K562 (cell line): Measurements from ENCODE around the gene MYOM1. TPM values are rescaled to one million over a fixed set of nuclear protein-coding genes. Genes with fewer than 3 reads are reported as not detected.

Experiments used
- ATAC-seq: fragments of 200-7000 bp; cut with Tn5 transposase; 3 replicates; pipeline ENCODE4 v1.9.1; 2020; ENCODE audit warnings: moderate library complexity
- BruUV-seq: library from RNA; stranded (reverse); fragments of 400-500 nt; replicated peaks from 2 replicates; lab custom pipeline; 2021; lab: Mats Ljungman, UMichigan
- CTCF ChIA-PET: fragments of 300-600 bp; formaldehyde crosslinking; extraction: SDS; loops from one replicate; lab custom pipeline; 2021; ENCODE audit warnings: low intra/inter-chr PET ratio; lab: Yijun Ruan, JAX
- POLR2A ChIA-PET: fragments of 300-600, 350-650 bp; sonication (Branson Sonifier 250); formaldehyde crosslinking; extraction: SDS; loops from one replicate; lab custom pipeline; 2021; ENCODE audit warnings: antibody characterized with exemption, inconsistent platforms; lab: Yijun Ruan, JAX
- DNase-seq, 4 experiments: peaks; one replicate each; pipeline versions ENCODE4 v3.0.0 to v3.0.0-alpha.2; 2011 to 2018; ENCODE audit warnings: low spot score in 3 of 4, mixed read lengths in 3 of 4; ENCODE audit errors: extremely low read depth in 1 of 4
- FAIRE-seq: peaks from 2 replicates; lab custom pipeline; 2011; peaks lifted over from hg19 to GRCh38; lab: Jason Lieb, UNC
- H2AFZ ChIP-seq: 2 replicates; pipeline ENCODE4 v1.6.0; 2011; ENCODE audit warnings: low read depth, low read length, control low read depth, inconsistent platforms
- H3K27ac ChIP-seq: fragments of 200-600 bp; 3 replicates; pipeline ENCODE4 v1.8.0; 2011; ENCODE audit warnings: low read depth, mild to moderate bottlenecking, control low read depth, inconsistent platforms, low read length, moderate library complexity, mixed read lengths; ENCODE audit errors: extremely low read depth
- H3K27me3 ChIP-seq, 2 experiments: fragments of 300-600 bp in 1 of 2; 2 replicates in 1 of 2; 3 replicates in 1 of 2; pipeline versions ENCODE4 v1.6.0 to v1.8.0; 2011; ENCODE audit warnings: inconsistent platforms in 2 of 2, low read length in 2 of 2, mild to moderate bottlenecking in 1 of 2, mixed read lengths in 1 of 2, moderate library complexity in 1 of 2; ENCODE audit not compliant: control insufficient read depth in 2 of 2, insufficient read depth in 2 of 2
- H3K36me3 ChIP-seq: fragments of 300-600 bp; 3 replicates; pipeline ENCODE4 v1.8.0; 2011; ENCODE audit warnings: mild to moderate bottlenecking, low read length, inconsistent platforms; ENCODE audit not compliant: control insufficient read depth, insufficient read depth
- H3K4me1 ChIP-seq, 2 experiments: fragments of 200-600 bp in 1 of 2; replicated peaks in 1 of 2; 2 replicates in 1 of 2; 3 replicates in 1 of 2; pipeline versions ENCODE4 v1.5.1 to v1.8.0; 2011; ENCODE audit warnings: inconsistent platforms in 2 of 2, low read length in 2 of 2, mild to moderate bottlenecking in 1 of 2, mixed read lengths in 1 of 2, moderate library complexity in 1 of 2; ENCODE audit not compliant: control insufficient read depth in 2 of 2, insufficient read depth in 2 of 2
- H3K4me2 ChIP-seq: 2 replicates; pipeline ENCODE4 v1.6.1; 2011; ENCODE audit warnings: low read length, control low read depth, inconsistent platforms, mixed read lengths; ENCODE audit not compliant: insufficient read depth
- H3K4me3 ChIP-seq: fragments of 200-600 bp; sonication (generic), shearing (Covaris generic); 2 replicates; pipeline ENCODE4 v1.5.1; 2016; ENCODE audit warnings: control low read depth, inconsistent platforms
- H3K79me2 ChIP-seq: fragments of 200-600 bp; 3 replicates; pipeline ENCODE4 v1.8.0; 2011; ENCODE audit warnings: low read length, inconsistent platforms; ENCODE audit not compliant: control insufficient read depth, insufficient read depth
- H3K9ac ChIP-seq, 2 experiments: 2 replicates each; pipeline versions ENCODE4 v1.6.0 to v1.6.1; 2011; ENCODE audit warnings: low read depth in 2 of 2, low read length in 2 of 2, control low read depth in 1 of 2, inconsistent platforms in 1 of 2, mild to moderate bottlenecking in 1 of 2, mixed read lengths in 1 of 2; ENCODE audit not compliant: insufficient read depth in 1 of 2
- H3K9me1 ChIP-seq: one replicate; pipeline ENCODE4 v1.6.0; 2011; ENCODE audit warnings: inconsistent platforms, mild to moderate bottlenecking, low read length, moderate library complexity; ENCODE audit not compliant: control insufficient read depth, insufficient read depth
- H3K9me3 ChIP-seq: replicated peaks from 2 replicates; pipeline ENCODE4 v1.5.1; 2011; ENCODE audit warnings: low read depth, low read length, inconsistent platforms; ENCODE audit not compliant: control insufficient read depth, insufficient read depth
- H4K20me1 ChIP-seq: replicated peaks from 2 replicates; pipeline ENCODE4 v1.6.1; 2011; ENCODE audit warnings: low read length, inconsistent platforms, mixed read lengths; ENCODE audit not compliant: control insufficient read depth, insufficient read depth
- GABPB2 ChIP-seq: fragments of 250-450 bp; sonication (Bioruptor Pico); conservative IDR thresholded peaks from 2 replicates; pipeline ENCODE4 v1.5.1; 2021; ENCODE audit warnings: mild to moderate bottlenecking
- HMG20B ChIP-seq: fragments of 250-450 bp; sonication (Bioruptor Pico); IDR thresholded peaks from 2 replicates; pipeline ENCODE4 v1.5.0; 2021; ENCODE audit warnings: mild to moderate bottlenecking
- HMGXB4 ChIP-seq: sonication (generic); formaldehyde crosslinking; IDR thresholded peaks from 2 replicates; pipeline ENCODE4 v1.8.1; 2023; ENCODE audit warnings: mild to moderate bottlenecking, missing genetic modification reagents
- POLR3G ChIP-seq: IDR thresholded peaks from 2 replicates; pipeline ENCODE4 v1.6.1; 2011; ENCODE audit not compliant: insufficient read length, insufficient replicate concordance; ENCODE audit errors: extremely low read depth
- RB1 ChIP-seq: fragments of 450-650 bp; IDR thresholded peaks from 2 replicates; pipeline ENCODE4 v1.6.1; 2017; ENCODE audit warnings: low read depth, mild to moderate bottlenecking
- ZHX1 ChIP-seq: fragments of 150-350 bp; conservative IDR thresholded peaks from 2 replicates; pipeline ENCODE4 v1.6.1; 2014; ENCODE audit warnings: low read length
- ZNF408 ChIP-seq: fragments of 250-450 bp; sonication (Bioruptor Pico); IDR thresholded peaks from 2 replicates; pipeline ENCODE4 v1.4.0; 2020; ENCODE audit warnings: low read depth, mild to moderate bottlenecking, moderate library complexity
- WGBS: fragments of 100-300 bp; shearing (Covaris generic); methylation state at CpG from one replicate; pipeline ENCODE4 v1.1.6; 2016; ENCODE audit warnings: low coverage, mixed read lengths; ENCODE audit not compliant: insufficient coverage; ENCODE audit errors: missing lambda C conversion rate; 5-methylcytosine and 5-hydroxymethylcytosine counted together
- in situ Hi-C: fragments of 300-500 bp; cut with MboI; formaldehyde crosslinking; loops from 4 replicates; pipeline ENCODE4 v1.15.0; 2018; ENCODE audit warnings: inconsistent platforms, mixed read lengths
- intact Hi-C: fragments of 100-400 bp; cut with micrococcal nuclease; formaldehyde crosslinking; loops from 2 replicates; pipeline ENCODE4 v1.14.2; 2022
- polyA plus RNA-seq, 8 experiments: library from polyadenylated mRNA; depleted of rRNA in 4 of 8; stranded (reverse) in 5 of 8; unstranded in 3 of 8; fragments of >200 nt; fragmentation: Nextera tagmentation in 2 of 8; fragmentation: Illumina TruSeq in 1 of 8; extraction: Ambion mirVana in 2 of 8; extraction: Trizol in 1 of 8; gene quantifications; 2 replicates each; pipeline versions ENCODE4 v1.2.1 to v1.2.3, GENCODE V29; 2011 to 2014; ENCODE audit warnings: inconsistent platforms in 1 of 8, missing spikeins in 1 of 8
- total RNA-seq, 7 experiments: library from RNA; depleted of rRNA in 6 of 7; stranded (reverse); fragments of >200 nt in 6 of 7; fragmentation: Illumina TruSeq in 2 of 7; extraction: Trizol in 2 of 7; gene quantifications; 2 replicates each; pipeline versions ENCODE4 v1.2.1 to v1.2.3, GENCODE V29; 2011 to 2021; ENCODE audit warnings: low replicate concordance in 1 of 7

The MYOM1 gene
- total and polyA plus RNA-seq, 9 of the 15 experiments (the other 6 are each of a cell fraction or from before 2014, with no cell fraction given) = 0.01 to 0.62 (median 0.25) TPM

- Histone ChIP-seq H2AFZ (peak overlapping the region; percentile 54; the same call in 1 of the 2 replicates), H3K4me3 (no peak overlapping the region), H3K4me2 (peak overlapping the region; percentile 9; the same call in 1 of the 2 replicates)
- CTCF ChIA-PET = no interaction called here
- no peak for TF ChIP-seq POLR3G
- no peak for TF ChIP-seq RB1
- no peak for TF ChIP-seq ZNF408
- no peak for TF ChIP-seq HMG20B (CRISPR knock-in tag)
- TF ChIP-seq GABPB2 (CRISPR knock-in tag) = no peak
- TF ChIP-seq ZHX1 = no peak
- no peak for TF ChIP-seq HMGXB4 (CRISPR knock-in tag)
- TF ChIP-seq, all 486 proteins: peak for 0
- DNase-seq (no peak), ATAC-seq (peak; percentile 18; the same call in 1 of the 3 replicates), FAIRE-seq (no peak)
- Histone ChIP-seq H3K9ac (peak overlapping the region in 1 of 2 experiments; percentile 64; a peak in 2 of 4 replicates), H3K36me3 (no peaks in the 10 kb centered on the region), H3K9me3 (no peaks in the 10 kb centered on the region), H3K9me1 (no peaks in the 10 kb centered on the region), H3K27me3 (no peaks in the 10 kb centered on the region), H4K20me1 (no peaks in the 10 kb centered on the region), H3K27ac (no peak overlapping the region), H3K79me2 (no peaks in the 10 kb centered on the region), H3K4me1 (no peaks in the 10 kb centered on the region; a peak in 1 of 5 replicates)
- 39% methylated on average over 6 of the region's 6 CpGs for WGBS
- intact Hi-C loops = no loop called here
- in situ Hi-C loops = no loop called here
- POLR2A ChIA-PET = interaction anchor here (0.6 to 2.3 kb wide), 4 partner anchors 9 to 377 kb away, joined by 3 to 9 read pairs (median 3); no protein-coding TSS in a partner anchor
- BruUV-seq = no TSS peak
Measured at GRCh38 chr18:3226048-3226447, 6.3 kb upstream of the MYOM1 start.
